Esophagus muscularis mucosa (tissue), 3 donors: ENCODE data around the gene STRN4.

Experiments
- CTCF ChIP-seq, 3 experiments: fragments of 200-600 bp in 2 of 3; fragments of 450-650 bp in 1 of 3; sonication (generic) in 2 of 3; IDR thresholded peaks; one replicate each; pipeline ENCODE4 v1.5.1; 2017 to 2019; ENCODE audit warnings: antibody characterized with exemption in 3 of 3, mild to moderate bottlenecking in 2 of 3, moderate library complexity in 1 of 3
- POLR2A ChIP-seq: fragments of 450-650 bp; IDR thresholded peaks from one replicate; pipeline ENCODE4 v1.6.1; 2017; ENCODE audit warnings: antibody characterized with exemption, moderate library complexity, mild to moderate bottlenecking, low read depth

GRCh38 chr19:46726551-46726950 is 19.7 kb downstream of the STRN4 start:
- TF ChIP-seq POLR2A (no peak), CTCF (IDR thresholded peaks at IDR 0.05) (no peak)
